Stimulated activated CD8-positive, alpha-beta memory T cell treated with anti-CD3 and anti-CD28 coated beads, Interleukin-15, amount 100 ng/mL, for 48 hours (primary cell): Measurements from ENCODE around the gene MYO5B.

Experiments used
- DNase-seq, 2 donors: peaks; one replicate each; pipeline ENCODE4 v3.0.0-alpha.2; 2020; ENCODE audit warnings: low read depth in 2 of 2

Gene MYO5B

DNA sequence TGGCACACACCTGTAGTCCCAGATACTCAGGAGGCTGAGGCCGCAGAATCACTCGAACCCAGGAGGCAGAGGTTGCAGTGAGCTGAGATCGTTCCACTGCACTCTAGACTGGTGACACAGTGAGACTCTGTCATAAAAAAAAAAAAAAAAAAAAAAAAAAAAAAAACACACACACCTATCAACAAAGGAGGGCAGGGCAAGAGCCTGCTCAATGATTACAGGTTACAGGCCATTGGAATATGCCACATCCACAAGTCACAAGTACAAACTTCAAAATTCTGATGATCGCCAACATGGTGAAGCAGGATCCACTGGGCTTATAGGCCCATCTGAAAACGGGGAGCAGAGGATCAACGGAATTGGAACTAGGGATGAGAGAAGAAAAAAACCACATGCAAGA lies 6.3 kb downstream of the MYO5B start:
- no peak for DNase-seq

DNA sequence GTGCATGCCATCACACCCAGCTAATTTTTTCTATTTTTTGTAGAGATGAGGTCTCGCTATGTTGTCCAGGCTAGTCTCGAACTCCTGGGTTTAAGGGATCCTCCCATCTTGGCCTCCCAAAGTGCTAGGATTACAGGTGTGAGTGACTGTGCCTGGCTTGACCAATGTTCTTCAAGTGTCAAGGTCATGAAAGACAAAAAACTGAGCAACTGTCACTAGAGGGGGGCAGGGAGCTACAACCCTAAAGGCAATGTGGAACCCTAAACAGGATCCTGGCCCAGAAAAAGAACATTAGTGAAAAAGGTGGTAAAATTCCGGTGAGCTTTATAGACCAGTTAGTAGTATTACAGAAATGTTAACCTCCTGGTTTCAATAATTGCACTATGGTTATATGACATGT lies 7.3 kb downstream of the MYO5B start:
- no peak for DNase-seq

DNA sequence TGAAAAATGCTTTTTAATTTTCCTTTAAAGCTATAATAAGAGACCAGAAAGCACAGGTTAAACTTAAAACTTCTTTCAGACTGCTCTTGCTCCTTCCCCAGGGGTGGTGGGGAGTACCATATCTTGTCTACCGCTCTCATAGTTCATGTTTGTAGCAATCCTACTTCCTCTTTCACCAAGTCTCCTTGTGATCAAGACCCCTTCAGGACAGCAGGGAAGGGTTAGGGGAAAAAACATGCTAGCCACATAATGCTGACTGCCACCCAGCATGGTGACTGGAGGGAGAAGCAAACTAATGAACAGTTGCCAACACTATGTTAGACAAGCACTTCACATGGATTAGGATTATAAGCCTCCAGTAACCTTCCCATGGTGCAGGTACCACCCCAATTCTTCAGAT lies 8.6 kb downstream of the MYO5B start:
- DNase-seq = no peak

DNA sequence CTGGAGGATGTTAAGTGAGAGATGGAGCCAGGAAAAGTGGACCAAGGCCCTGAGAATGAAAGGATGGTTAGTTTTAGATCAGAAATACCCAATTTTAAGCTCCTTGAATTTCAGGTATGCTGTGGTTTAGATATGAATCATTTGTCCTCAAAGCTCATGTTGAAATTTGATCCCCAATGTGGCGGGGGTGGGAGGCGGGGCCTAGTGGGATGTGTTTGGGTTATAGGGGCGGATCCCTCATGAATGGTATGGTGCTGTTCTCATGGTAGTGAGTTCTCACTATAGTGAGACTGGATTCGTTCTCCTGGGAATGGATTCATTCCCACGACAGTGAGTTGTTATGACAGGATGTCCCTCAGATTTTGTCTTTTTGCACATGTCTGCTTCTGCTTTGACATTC lies 11.4 kb downstream of the MYO5B start:
- no peak for DNase-seq

DNA sequence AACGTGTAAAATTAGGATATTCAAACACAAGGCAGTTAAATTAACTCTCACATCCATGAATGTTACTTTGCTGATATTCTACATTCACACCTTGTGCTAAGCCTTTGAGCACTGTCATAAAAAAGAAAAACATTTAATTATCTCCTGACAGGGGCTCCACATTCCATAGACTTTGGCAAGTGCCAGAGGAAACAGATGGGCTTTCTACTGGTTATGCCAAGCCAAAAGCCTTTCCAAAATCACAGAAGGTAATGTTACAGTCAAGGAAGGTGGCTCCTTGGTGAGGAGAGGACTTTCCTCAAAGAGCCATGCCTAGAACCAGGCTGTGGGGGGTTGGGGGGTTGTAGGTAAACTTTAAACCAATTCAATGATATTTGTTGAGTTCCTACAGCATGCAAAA lies 12.4 kb downstream of the MYO5B start:
- DNase-seq = no peak

DNA sequence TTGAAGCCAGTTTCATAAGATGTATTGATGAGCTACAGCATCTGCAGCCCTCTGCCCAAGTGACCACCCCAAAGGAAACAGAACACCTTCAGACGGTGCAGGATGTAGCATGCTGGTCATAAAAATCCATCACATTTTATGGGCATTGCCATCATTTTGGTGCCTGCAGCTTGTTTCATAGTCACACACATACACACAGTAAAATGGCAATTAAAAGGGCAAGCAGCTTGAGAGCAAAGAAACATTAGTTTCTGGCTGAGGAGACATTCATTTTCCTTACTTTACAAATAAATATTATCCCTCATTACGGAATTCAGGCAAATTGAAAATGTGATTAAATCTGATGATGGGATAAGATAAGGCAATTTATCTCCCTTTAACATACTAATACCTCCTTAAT lies 13.4 kb downstream of the MYO5B start:
- DNase-seq = no peak

DNA sequence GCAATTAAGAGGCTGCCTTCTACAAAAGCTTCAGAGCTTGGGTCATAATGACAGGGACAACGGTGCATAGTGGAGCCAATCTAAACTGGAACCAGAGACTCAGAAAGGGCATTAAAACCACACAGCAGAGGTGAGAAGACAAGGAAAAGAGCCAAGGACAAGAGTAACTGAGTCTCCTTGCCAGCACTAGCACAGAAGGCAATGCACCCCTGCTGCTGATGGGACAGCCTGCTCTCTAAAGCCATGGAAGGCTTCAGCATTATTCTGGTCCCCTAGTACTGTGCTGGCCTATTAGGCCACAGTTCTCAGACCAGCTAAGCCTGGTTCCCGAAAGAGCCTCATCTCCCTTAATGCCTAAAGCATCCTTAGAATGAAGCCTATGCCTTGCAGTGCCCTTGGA lies 15.5 kb downstream of the MYO5B start:
- DNase-seq = no peak

DNA sequence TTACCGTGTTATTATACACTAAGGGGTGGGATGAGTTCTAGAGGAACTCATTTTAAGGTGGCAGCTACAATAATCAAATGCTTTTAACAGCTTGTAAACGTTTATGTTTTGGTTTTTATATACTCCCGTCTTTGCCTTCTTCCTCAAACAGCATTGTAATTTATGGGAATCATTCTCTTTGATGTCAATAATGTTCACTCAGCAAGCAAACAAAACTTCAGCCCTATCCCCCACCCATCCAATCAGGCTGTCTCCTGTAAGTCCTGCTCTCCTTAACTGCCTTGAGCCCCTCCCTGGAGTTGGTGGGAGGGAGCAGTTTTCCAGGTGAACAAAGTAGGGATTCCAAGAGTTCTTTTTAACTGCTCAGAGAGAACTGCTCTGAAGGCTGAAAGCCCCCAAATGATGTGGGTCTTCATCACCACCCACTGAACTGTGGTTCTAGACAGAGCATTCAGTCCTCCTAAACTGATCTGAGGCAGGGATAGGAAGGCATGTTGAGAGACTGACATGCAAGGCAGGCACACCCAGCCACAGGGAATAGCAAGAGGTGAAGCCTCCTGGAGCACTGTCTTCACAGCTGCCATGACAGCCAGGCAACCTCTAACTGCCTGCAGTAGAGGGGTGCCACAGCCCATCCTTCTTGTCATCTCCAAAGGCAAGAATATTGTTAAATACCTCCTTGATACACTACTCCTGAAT lies 17.5 kb downstream of the MYO5B start:
- no peak for DNase-seq

DNA sequence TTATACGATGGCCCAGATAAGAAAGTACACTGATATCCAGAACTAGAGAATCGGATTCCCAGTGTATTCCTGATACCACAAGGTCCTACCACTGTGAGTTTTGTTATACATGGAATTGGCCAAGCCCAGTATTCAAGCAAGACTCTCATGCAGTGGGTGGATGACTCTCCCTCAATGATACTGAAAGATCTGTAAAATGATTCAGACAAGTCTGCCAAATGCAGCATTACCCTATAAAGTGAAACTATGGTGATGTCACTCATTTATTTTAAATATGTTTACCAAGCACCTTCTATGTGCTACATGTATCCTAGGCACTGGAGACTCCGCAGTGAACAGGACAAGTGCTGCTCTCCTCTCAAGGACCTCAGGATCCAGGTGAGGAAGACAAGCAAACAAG lies 22.6 kb downstream of the MYO5B start:
- no peak for DNase-seq

DNA sequence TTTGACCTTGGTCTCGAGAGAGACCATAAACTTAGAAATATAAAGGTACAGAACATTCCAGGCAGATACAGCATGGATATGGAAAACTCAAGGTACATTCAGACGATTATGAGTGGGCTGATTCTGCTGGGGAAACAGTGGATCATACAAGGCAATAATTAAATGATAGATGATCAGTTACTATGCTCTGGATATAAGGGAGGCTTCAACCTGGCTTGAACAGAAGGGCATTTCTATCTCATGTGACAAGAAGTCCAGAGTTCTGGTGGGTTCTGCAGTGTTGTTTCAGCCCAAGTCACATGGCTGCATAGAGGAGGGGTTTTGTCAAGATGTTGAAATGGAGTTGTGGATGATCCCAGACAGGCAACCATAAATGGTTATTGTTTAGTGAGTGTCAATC lies 23.5 kb downstream of the MYO5B start:
- no peak for DNase-seq

DNA sequence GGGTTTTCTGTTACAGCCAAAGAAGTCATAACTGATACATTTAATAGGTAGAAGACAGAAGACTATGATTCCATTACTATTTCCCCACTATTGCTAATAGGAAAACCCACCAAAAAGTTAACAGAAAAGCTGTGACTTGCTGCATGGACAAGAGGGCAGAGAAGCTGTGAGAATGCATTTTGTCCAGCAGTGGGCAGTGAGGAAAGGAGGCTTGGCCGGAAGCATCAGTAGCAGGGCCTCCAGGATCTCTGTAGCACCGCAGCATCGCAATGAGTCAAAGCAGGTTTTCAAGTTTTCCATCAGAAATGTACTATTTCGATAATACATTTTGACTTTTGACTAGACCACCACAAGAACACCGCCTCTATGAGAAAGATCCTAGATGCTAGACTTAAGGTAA lies 24.9 kb downstream of the MYO5B start:
- DNase-seq = no peak

DNA sequence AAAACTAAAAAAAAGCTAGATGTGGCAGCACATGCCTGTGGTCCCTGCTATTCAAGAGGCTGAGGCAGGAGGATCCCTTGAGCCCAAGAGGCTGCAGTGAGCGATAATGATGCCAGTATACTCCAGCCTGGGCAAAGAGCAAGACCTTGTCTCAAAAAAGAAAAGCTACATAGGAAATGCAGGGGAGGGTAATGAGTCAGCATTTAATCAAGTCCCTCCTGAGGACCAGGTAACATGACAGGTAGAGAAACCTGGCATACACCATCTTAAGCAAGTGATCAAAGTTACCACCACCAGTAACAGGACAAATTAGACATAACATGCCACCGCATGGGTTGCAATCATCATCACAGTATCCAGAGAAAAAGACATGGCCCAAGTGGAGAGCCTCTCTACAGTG lies 25.8 kb downstream of the MYO5B start:
- no peak for DNase-seq

DNA sequence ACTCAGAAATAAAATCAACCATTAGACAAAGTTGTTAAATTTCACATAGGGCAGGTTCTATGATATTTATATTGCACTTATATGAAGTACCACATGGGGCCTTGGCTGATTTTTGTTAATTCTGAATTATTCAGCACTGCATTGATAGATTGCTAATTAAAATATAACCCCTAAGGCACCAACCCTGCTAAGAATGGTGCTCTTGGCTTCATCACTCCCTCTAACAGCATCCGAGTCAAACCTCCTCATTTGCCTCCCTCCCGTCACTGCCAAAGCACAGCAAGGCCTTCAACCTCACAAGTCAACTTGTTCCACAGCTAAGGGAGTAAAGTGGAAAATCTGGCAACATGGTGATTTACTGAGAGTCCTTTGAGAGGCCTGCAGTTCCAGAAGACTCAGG lies 27.0 kb downstream of the MYO5B start:
- no peak for DNase-seq

DNA sequence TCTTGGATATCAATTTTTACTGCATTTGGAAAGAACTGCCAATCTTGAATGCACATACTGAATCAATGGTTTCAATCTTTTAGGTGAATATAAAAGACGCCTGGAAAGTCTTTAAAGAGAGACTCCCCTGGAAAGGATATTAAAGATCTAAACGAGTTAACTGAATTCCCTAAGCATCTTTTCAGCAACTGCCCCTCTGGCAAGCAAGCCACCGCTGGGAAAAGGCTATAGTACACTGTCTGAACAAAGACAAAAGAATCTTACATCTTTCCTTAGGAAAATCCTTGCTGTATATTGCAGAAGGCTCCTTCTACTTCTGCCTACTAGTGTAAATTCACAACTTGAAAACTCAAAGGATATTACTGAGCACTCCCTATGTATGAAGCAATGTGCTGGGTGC lies 28.0 kb downstream of the MYO5B start:
- DNase-seq = no peak

DNA sequence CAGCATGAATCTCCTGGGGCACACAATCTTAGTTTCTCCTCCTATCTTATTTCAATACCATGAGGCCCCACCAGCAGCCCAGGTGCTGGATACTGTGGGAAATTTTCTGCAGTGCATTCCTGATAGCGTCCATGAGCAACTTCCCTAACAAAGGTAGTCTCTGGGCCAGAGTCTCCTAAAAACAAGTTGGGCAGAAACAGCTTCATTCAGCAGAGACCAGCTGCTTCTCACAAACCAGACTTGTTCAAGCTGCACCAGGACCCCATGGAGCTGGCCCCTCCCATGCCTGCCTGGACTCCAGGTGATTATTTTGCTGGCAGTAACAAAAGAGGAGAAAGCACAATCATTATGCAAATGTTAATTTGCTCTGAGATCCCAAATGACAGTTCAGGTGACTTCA lies 31.4 kb downstream of the MYO5B start:
- DNase-seq = no peak

DNA sequence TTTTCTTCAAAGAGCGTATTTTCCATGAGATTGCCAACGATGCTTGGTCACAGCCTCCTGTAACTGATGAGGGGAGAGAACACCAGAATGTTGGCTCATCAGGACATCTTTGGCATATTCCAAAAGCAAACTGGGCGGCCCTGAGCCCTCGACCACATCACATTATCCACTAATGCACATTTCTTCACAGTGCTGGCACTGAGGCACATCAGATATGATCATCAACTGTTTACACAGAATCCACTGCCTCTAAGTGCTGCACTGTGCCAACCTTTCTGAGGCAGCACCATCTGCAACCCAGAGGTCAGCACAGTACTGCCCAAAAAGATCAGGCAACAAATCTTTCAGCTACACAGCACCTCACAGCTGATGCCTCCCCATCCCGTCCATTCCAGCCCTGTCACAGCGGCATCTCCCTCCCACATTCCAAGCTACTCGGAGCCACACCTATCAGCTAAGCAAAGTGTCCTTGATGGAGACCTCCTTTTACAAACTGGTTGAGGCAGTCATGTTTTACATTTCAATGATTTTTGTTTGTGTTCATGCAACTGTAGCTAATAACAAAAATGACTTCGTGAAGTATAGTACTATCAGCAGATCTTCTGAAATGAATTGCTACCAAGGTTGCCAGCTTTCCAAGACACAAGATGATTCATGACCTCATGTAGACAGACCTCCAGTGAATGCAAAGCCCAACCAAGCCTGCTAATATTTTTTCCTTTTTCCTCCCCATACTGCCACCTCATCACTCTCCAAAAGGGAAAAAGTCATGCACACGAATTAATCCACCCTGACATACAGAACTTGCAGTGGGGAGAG lies 32.3 kb downstream of the MYO5B start:
- DNase-seq = no peak

DNA sequence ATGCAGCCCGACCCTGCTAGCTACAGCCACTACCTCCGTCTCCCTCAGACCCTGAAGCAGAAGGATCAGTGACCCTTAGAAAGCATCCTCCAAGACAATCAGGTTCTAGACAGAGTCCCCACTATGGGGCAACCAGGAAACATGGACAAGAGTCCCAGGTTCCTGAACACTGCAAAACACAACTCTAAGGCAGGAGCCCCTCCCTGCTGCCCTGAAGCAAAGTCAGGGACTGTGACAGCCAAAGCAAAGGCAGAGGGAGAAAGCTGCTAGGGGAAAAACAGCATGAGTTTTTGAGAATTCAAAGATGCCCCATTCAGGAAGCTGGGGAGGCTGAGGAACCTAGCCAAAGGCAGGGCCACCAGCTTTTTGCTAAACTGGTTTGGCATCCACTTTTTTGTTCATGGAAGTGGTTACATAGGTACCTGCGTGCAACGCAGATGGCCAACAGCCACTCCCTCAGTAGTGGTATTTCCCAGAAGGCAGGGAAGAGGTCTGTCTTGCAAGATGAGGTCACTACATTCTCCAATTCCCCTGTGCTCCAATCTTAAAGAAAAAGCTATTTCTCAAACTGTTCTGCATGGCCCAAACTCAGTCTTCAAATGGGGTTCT lies 33.2 kb downstream of the MYO5B start:
- no peak for DNase-seq

DNA sequence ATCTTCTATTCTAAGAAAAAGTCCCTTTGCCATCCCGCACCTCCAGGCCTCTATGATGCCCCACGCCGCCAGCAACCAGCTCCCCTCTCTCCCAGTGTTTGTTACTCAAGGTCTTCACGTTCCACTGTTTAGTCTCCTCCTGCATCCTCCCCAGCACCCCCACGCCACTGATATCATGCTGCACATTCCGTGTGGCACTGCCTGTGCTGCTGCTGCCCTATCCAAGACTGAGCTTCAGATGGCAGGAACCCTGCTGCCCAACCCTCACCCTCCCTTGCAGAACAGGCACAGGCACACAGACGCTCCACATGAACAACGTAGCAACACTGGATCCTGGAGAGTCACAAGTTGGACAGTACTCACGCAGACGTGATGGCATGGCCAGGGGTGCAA lies 35.3 kb downstream of the MYO5B start:
- no peak for DNase-seq

DNA sequence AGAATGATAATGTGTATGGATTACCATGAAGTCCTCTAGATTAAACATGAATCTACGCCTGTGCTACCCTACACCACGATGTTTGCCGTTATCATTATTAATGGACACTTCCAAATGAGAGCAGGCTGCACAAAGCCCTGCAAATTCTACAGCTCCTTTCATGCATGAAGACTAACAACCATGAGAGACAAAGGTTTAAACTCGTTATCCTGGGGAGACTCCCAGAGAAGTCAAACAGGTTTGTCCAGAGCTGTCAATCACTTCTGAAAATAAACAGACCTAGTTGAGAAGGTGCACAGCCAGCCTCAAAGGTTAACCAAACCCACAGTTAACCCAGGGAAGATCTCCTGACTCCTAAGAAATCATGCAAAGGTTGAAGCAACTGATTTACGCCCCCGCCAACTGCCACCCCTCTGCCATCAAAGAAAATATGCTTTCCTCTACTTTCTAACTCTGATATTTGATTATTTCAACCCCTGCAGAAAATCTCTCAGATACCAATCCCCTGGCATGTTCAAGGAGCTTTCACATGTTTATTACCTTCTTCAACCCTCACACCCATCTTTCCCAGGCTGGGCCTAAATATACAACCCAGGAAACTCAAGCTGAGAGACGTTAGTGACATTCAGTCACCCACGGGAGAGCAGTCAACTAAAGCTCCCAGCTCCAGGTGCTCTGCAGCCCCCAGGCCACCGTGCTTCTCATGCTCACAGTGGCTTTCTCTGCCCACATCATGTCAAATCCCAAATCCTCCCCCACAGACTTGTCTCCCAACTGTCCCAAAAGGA lies 35.9 kb downstream of the MYO5B start:
- no peak for DNase-seq

DNA sequence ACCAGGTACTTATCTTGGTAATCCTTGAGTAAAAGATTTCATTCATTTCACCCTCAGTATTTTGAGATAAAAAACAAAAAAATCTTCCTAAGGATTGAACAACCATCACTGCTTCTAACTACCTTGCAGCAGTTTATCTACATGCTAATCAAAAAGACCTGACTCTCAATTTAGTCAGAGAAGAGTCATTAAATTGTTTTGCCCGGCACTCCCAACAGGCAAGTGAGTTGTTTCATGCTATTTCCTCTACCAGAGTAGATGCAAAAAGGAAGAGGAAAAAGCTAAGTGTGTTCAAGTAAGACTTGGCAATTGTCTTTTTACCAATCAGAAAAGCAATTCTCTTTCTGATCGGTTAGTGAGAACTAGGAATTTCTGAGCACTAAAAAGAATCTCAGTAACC lies 39.5 kb downstream of the MYO5B start:
- no peak for DNase-seq

DNA sequence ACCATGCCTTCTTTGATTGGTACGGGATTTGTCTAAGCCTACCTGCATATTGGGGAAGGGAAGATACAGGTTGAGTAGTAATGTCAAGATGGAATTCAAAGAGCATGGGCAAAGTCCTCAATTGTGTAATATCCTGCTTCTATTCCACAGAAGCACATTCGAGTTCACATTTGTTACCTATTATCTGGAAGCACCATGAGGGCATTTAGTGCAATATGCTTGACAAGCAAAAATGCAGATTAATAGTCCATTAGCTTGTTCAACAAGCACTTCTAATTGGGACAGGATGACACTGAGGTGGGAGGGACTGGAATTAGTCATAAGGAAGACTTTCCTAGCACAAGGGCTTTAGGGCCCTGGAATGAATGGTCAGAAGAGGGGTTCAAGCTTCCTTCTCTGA lies 40.5 kb downstream of the MYO5B start:
- no peak for DNase-seq

DNA sequence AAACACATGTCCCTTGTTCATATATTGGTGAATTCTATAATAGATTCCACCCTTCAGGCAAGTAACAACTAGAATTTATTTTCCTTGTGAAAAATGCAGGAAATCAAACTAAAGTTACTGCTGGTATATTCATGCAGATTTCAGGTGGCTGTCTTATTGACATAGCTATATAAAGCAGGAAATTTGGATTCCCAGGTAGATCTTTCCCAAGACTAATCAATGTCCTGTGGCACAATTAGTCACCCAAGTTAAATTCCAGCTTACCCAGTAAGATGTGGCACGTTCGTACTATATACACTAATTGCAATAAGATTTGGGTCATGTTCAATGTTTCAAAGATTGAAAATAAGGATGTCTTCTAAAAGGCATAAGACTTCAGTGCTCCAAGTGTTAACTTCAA lies 42.0 kb downstream of the MYO5B start:
- no peak for DNase-seq
